DND-41 (cell line): ENCODE data around the gene TMEM8B.

Experiments
- ATAC-seq: fragments of 200-7000 bp; cut with Tn5 transposase; 3 replicates; pipeline ENCODE4 v1.9.1; 2021; ENCODE audit warnings: low read depth; ENCODE audit not compliant: insufficient read depth
- DNase-seq: peaks from one replicate; pipeline ENCODE4 v3.0.0-alpha.2; 2020
- H2AFZ ChIP-seq: 2 replicates; pipeline ENCODE4 v1.6.0; 2012; ENCODE audit warnings: low read depth, low read length
- H3K27ac ChIP-seq: 2 replicates; pipeline ENCODE4 v1.5.1; 2012; ENCODE audit warnings: low read length, inconsistent platforms
- H3K27me3 ChIP-seq: fragments of 200-600 bp; sonication (generic); 2 replicates; pipeline ENCODE4 v1.6.0; 2012; ENCODE audit warnings: low read length, mild to moderate bottlenecking, inconsistent platforms; ENCODE audit not compliant: insufficient read depth, poor library complexity
- H3K36me3 ChIP-seq: 2 replicates; pipeline ENCODE4 v1.5.1; 2012; ENCODE audit warnings: low read length, inconsistent platforms; ENCODE audit not compliant: insufficient read depth
- H3K4me1 ChIP-seq: 2 replicates; pipeline ENCODE4 v1.5.1; 2012; ENCODE audit warnings: mild to moderate bottlenecking, low read length; ENCODE audit not compliant: insufficient read depth
- H3K4me2 ChIP-seq: 2 replicates; pipeline ENCODE4 v1.6.0; 2012; ENCODE audit warnings: mild to moderate bottlenecking, moderate library complexity, low read length, inconsistent platforms; ENCODE audit not compliant: insufficient read depth
- H3K4me3 ChIP-seq, 2 experiments: fragments of 200-600 bp in 1 of 2; shearing (Covaris generic) in 1 of 2; 2 replicates each; pipeline ENCODE4 v1.5.1; 2012 to 2016; ENCODE audit warnings: inconsistent platforms in 2 of 2, low read length in 2 of 2, mild to moderate bottlenecking in 2 of 2, low read depth in 1 of 2, moderate library complexity in 1 of 2
- H3K79me2 ChIP-seq: 2 replicates; pipeline ENCODE4 v1.6.0; 2012; ENCODE audit warnings: low read length, inconsistent platforms; ENCODE audit not compliant: insufficient read depth
- H3K9ac ChIP-seq: 2 replicates; pipeline ENCODE4 v1.6.0; 2012; ENCODE audit warnings: low read depth, mild to moderate bottlenecking, inconsistent platforms, low read length, moderate library complexity
- H3K9me3 ChIP-seq: 2 replicates; pipeline ENCODE4 v1.5.1; 2012; ENCODE audit warnings: low read length, moderate library complexity, mild to moderate bottlenecking, inconsistent platforms; ENCODE audit not compliant: insufficient read depth, severe bottlenecking
- H4K20me1 ChIP-seq: 2 replicates; pipeline ENCODE4 v1.6.0; 2012; ENCODE audit warnings: low read length; ENCODE audit not compliant: insufficient read depth
- CTCF ChIP-seq: IDR thresholded peaks from 2 replicates; pipeline ENCODE4 v1.5.1; 2012; ENCODE audit warnings: borderline replicate concordance, low read length, moderate library complexity, mild to moderate bottlenecking; ENCODE audit not compliant: poor library complexity, severe bottlenecking; ENCODE audit errors: extremely low read depth
- EZH2 ChIP-seq: IDR thresholded peaks from 3 replicates; pipeline ENCODE4 v1.6.1; 2012; ENCODE audit warnings: borderline replicate concordance, low read depth, mild to moderate bottlenecking, moderate library complexity, low read length, inconsistent platforms; ENCODE audit not compliant: severe bottlenecking

The TMEM8B gene

GRCh38 chr9:35828716-35829083, 328 bp upstream of the TMEM8B start, which contains the start of gene FAM221B:
Gene FAM221B, minus strand, starts transcription at chr9:35828732. Its CDS starts 2,571 bp downstream, at chr9:35826161.
- no peak for DNase-seq
- Histone ChIP-seq H3K4me1 (peaks cover 28% of the 10 kb centered on the region), H3K4me2 (peak within 1 kb of the TSS; percentile 92), H3K27ac (peak within 1 kb of the TSS; percentile 76), H2AFZ (peak within 1 kb of the TSS; percentile 99), H3K9ac (peak within 1 kb of the TSS; percentile 65), H3K9me3 (no peaks in the 10 kb centered on the region), H3K27me3 (no peaks in the 10 kb centered on the region), H3K79me2 (no peaks in the 10 kb centered on the region; the same call in 1 of the 2 replicates), H3K4me3 (peak within 1 kb of the TSS; percentile 44 to 71; a peak in 3 of 4 replicates), H4K20me1 (no peaks in the 10 kb centered on the region), H3K36me3 (no peaks in the 10 kb centered on the region)
- TF ChIP-seq CTCF (no peak), EZH2 (no peak)
- ATAC-seq: no peak

- Histone ChIP-seq H3K9me3 (no peaks in the 10 kb centered on the region), H3K9ac (peak overlapping the region; percentile 65), H2AFZ (peak overlapping the region; percentile 65), H3K27ac (peak overlapping the region; percentile 60), H3K27me3 (no peaks in the 10 kb centered on the region), H3K4me2 (peak overlapping the region; percentile 92), H3K4me1 (peaks cover 28% of the 10 kb centered on the region), H3K36me3 (no peaks in the 10 kb centered on the region), H3K4me3 (peak overlapping the region; percentile 44 to 71; a peak in 3 of 4 replicates), H3K79me2 (no peaks in the 10 kb centered on the region; the same call in 1 of the 2 replicates), H4K20me1 (no peaks in the 10 kb centered on the region)
- no peak for TF ChIP-seq EZH2
- TF ChIP-seq CTCF: no peak
- no peak for ATAC-seq
- no peak for DNase-seq
These were observed 702 bp downstream of the TMEM8B start for GRCh38 chr9:35829764-35830096.

- DNase-seq (no peak), ATAC-seq (no peak)
- Histone ChIP-seq H3K9me3 (no peaks in the 10 kb centered on the region), H2AFZ (no peak overlapping the region), H3K27ac (no peak overlapping the region), H3K4me2 (peak overlapping the region; percentile 92), H3K4me1 (peaks cover 28% of the 10 kb centered on the region), H3K36me3 (no peaks in the 10 kb centered on the region), H3K9ac (no peak overlapping the region), H4K20me1 (no peaks in the 10 kb centered on the region), H3K4me3 (no peak overlapping the region), H3K27me3 (no peaks in the 10 kb centered on the region), H3K79me2 (no peaks in the 10 kb centered on the region; the same call in 1 of the 2 replicates)
- TF ChIP-seq EZH2: no peak
- no peak for TF ChIP-seq CTCF
These were observed 2.0 kb downstream of the TMEM8B start for GRCh38 chr9:35831040-35831439.

- H3K36me3 ChIP-seq: no peaks in the 10 kb centered on the region
- DNase-seq (no peak), ATAC-seq (no peak)
- no peak overlapping the region for H3K27ac ChIP-seq
- TF ChIP-seq CTCF (no peak), EZH2 (no peak)
- H4K20me1 ChIP-seq: no peaks in the 10 kb centered on the region
- no peak overlapping the region for H3K9ac ChIP-seq
- H2AFZ ChIP-seq: no peak overlapping the region
- H3K27me3 ChIP-seq: no peaks in the 10 kb centered on the region
- H3K4me1 ChIP-seq: peaks cover 28% of the 10 kb centered on the region
- no peak overlapping the region for H3K4me2 ChIP-seq
- no peaks in the 10 kb centered on the region; the same call in 1 of the 2 replicates for H3K79me2 ChIP-seq
- no peak overlapping the region for H3K4me3 ChIP-seq
- no peaks in the 10 kb centered on the region for H3K9me3 ChIP-seq
These were observed 3.8 kb downstream of the TMEM8B start for GRCh38 chr9:35832814-35833213.
